GM19455 (cell line): ENCODE data around the gene PPP1R15A.
"Not testable (repeated sequence)": the region's sequence is repeated elsewhere in the genome, so short reads cannot be mapped to it uniquely, and the experiment has no call there.

Source experiments
- ATAC-seq: cut with Tn5 transposase; IDR thresholded peaks from one replicate; pipeline ENCODE4 v1.9.1; 2021; ENCODE audit not compliant: unreplicated experiment

Gene PPP1R15A

GRCh38 chr19:48858984-48859710 lies 13.1 kb upstream of the PPP1R15A start:
- no peak for ATAC-seq

GRCh38 chr19:48859711-48860572 lies 12.3 kb upstream of the PPP1R15A start:
- ATAC-seq = no peak

DNA sequence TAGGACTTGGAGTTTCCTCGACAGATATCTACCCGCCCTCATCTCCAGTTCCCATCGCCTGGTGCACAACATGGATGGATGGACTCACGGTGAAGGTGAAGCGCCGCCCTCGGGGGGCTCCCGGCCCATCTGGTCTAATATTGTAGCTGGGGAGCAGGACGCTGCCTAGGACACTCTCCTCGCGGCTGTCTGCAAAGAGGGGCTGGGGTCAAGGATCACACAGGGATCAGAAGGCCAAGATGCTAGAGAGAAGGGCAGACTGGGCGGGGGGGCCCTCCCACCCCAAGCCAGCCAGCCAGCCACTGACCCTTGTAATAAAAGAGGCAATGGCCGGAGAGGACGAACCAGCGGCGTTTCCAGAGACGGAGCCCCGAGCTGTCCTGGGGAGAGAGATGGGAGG lies 10.9 kb upstream of the PPP1R15A start:
- no peak for ATAC-seq

DNA sequence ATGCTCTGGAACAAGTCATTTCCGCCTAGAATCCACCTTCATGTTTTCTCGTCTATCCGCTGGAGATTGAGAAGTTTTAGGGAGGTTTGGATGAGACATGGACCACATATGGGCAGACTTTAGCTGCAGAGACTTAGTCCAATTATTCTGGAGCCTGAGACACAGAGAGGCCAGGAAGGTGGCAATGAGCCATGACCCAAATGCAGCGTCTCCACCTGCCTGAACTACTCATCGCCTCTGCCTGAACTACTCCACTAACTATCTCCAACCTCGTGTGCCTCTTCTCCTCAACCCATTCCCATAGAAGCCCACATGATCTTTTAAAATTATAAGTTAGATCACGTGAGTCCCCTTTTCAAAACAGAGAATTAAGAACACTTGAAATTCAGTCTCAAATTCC lies 9.4 kb upstream of the PPP1R15A start:
- ATAC-seq = no peak

- ATAC-seq = no peak
These were observed 5.5 kb upstream of the PPP1R15A start for GRCh38 chr19:48866692-48867091.

DNA sequence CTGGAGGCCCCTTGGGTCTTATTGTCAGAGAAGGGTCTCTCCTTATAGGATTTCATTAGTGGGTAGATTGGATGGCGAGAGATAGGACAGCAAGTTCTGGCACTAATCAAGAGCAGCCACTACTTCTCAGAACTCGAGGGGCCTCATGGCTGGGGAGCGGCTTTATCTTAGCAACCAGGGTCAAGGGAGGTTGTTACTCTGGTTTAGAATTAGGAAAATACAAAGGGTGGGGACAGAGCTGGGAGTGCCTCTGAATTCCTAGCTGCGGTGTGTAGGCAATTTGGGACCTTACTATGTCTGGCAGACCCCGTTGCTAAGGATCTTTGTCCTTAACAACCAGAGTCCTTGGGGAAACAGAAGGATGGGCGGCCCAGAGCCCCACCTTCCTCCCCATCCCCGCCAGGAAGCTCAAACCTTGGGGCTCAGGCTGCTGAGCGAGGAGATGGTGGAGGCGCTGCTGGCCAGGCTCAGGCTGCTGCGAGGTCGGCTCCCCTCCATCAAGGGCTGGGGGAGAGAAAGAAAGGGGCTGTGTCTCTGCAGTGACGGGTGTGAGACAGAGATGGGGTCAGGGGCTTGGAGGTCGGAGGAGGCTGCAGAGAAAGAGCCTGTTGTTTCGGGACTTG lies 5.0 kb upstream of the PPP1R15A start:
- ATAC-seq = no peak

DNA sequence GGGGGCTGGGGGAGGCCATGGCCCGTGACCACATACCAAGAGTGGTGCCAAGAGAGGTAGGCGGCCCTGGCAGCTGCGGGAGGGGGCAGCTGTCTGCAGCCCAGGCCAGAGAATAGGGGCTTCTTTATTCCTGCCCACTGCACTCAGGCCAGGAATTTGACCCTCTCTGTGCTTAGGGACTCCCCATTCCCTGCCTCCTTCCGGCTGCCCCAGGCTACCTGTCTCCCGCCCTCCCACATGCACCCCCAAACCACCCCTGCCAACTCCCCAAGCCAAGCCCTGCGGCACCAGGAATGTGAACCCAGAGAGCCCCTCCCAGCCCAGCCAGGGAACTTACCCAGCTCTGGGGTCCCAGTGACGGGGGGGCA lies 4.5 kb upstream of the PPP1R15A start:
- ATAC-seq = no peak

GRCh38 chr19:48868114-48868886 lies 3.9 kb upstream of the PPP1R15A start, which contains the start of gene PLEKHA4:
TSS of gene PLEKHA4 (minus strand) at chr19:48868617. CDS start at chr19:48867620, 997 bp downstream.
- ATAC-seq = no peak

DNA sequence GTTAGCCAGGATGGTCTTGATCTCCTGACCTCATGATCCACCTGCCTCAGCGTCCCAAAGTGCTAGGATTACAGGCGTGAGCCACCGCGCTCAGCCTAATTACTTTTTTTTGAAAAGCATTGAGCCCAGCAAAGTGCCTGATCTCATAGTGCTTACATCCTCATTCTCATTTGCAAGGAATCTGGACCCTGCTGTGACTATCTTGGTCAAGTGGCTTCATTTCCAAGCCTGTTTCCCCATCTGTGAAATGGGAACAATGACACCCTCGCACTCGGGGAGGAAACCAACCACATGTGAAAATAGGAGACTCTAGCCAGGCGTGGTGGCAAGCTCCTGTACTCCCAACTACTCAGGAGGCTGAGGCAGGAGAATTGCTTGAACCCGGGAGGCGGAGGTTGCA lies 2.2 kb upstream of the PPP1R15A start:
- ATAC-seq = no peak

- not testable (repeated sequence) for ATAC-seq
These were observed 595 bp upstream of the PPP1R15A start for GRCh38 chr19:48871471-48872181.

GRCh38 chr19:48872884-48873475 lies 759 bp downstream of the PPP1R15A start:
- no peak for ATAC-seq

DNA sequence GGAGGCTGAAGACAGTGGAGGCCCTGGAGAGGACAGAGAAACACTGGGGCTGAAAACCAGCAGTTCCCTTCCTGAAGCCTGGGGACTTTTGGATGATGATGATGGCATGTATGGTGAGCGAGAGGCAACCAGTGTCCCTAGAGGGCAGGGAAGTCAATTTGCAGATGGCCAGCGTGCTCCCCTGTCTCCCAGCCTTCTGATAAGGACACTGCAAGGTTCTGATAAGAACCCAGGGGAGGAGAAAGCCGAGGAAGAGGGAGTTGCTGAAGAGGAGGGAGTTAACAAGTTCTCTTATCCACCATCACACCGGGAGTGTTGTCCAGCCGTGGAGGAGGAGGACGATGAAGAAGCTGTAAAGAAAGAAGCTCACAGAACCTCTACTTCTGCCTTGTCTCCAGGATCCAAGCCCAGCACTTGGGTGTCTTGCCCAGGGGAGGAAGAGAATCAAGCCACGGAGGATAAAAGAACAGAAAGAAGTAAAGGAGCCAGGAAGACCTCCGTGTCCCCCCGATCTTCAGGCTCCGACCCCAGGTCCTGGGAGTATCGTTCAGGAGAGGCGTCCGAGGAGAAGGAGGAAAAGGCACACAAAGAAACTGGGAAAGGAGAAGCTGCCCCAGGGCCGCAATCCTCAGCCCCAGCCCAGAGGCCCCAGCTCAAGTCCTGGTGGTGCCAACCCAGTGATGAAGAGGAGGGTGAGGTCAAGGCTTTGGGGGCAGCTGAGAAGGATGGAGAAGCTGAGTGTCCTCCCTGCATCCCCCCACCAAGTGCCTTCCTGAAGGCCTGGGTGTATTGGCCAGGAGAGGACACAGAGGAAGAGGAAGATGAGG lies 1.5 kb downstream of the PPP1R15A start:
- ATAC-seq = no peak

DNA sequence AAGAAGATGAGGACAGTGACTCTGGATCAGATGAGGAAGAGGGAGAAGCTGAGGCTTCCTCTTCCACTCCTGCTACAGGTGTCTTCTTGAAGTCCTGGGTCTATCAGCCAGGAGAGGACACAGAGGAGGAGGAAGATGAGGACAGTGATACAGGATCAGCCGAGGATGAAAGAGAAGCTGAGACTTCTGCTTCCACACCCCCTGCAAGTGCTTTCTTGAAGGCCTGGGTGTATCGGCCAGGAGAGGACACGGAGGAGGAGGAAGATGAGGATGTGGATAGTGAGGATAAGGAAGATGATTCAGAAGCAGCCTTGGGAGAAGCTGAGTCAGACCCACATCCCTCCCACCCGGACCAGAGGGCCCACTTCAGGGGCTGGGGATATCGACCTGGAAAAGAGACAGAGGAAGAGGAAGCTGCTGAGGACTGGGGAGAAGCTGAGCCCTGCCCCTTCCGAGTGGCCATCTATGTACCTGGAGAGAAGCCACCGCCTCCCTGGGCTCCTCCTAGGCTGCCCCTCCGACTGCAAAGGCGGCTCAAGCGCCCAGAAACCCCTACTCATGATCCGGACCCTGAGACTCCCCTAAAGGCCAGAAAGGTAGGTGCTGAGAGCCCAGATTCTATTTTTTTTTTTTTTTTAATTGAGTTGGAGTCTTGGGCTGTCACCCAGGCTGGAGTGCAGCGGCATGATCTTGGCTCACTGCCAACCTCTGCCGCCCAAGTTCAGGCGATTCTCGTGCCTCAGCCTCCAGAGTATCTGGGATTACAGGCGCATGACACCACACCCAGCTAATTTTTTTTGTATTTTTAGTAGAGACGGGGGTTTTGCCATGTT lies 2.3 kb downstream of the PPP1R15A start:
- ATAC-seq = peak; percentile 3

- ATAC-seq = not testable (repeated sequence)
These were observed 4.1 kb downstream of the PPP1R15A start for GRCh38 chr19:48876043-48876981.

- no peak for ATAC-seq
These were observed 5.6 kb downstream of the PPP1R15A start for GRCh38 chr19:48877855-48878195.

- no peak for ATAC-seq
These were observed 6.2 kb downstream of the PPP1R15A start for GRCh38 chr19:48878196-48879024.
